KBM-7 (cell line): Measurements from ENCODE around the gene CPNE5.

Experiments used
- DNase-seq: peaks from one replicate; pipeline ENCODE4 v3.0.0-alpha.2; 2015
- in situ Hi-C: fragments of 300-500 bp; cut with MboI; formaldehyde crosslinking; loops from 2 replicates; pipeline ENCODE4 v1.14.3; 2020; ENCODE audit warnings: low sequenced_read_pairs, low pct_unique_long_range_greater_than_20kb, mixed read lengths

Gene CPNE5

GRCh38 chr6:36700071-36700812, 139.0 kb downstream of the CPNE5 start:
- in situ Hi-C loops, result no loop called here

DNA sequence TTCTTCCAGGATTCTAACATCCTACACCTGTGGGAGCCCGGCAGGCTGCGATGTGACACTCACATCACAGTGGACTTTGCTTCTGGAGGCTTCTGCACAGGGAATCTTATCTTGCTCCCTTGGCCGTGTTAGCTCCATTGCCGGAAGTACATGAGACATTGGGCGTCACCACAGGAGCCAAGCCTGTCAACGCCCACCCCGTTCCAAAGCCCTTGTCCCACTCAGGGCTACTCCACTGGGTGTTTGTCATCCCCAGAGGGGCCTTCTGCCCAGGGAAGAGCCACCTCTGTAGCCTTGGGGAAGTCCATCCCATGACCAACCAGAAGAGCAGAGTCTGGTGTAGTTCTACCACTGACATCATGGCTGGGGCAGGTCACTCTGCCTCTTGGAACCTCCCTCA, 139.9 kb downstream of the CPNE5 start:
- in situ Hi-C loops, result no loop called here
- no peak for DNase-seq

More at GRCh38 chr6:36700071-36700812, 139.0 kb downstream of the CPNE5 start:
- DNase-seq, result no peak

DNA sequence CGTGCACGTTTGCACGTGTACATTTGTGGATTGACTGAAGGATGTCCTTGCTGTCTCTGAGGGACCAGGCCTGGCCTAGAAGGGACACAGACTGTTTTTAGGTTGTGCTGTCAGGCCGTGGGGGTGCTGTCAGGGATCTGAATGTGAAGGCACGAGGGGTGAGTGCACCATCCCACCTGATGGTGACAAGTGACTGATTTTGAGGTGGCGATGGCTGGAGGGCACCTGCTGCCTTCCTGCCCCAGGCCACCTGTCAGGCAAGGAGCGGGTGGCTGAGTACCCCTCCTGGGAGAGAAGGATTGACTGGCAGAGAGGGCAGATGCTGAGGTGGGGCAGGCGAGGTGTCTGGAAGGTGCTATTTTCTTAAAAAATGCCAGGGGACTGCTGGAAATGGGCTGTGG, 140.4 kb downstream of the CPNE5 start:
- DNase-seq, result no peak
- in situ Hi-C loops, result no loop called here

DNA sequence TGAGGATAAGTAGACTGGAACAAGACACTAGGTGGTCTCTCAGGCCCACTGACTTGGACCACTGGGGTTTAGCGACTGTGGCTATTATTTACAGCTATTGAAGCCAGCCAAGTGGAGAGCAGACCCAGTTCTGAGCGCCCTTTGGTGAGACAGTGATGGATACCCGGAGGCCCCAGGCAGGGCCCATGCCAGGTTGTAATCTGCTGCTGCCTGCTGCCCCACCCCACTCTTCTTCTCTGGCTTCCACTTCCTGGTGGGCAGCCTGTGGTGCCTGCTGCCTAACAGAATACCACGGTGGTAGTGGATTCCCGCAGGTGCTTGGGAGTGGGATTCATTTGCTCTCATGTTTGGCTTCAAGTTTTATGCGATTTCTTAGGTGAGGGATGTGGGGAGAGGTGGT, 141.0 kb downstream of the CPNE5 start:
- no peak for DNase-seq
- in situ Hi-C loops, result no loop called here

DNA sequence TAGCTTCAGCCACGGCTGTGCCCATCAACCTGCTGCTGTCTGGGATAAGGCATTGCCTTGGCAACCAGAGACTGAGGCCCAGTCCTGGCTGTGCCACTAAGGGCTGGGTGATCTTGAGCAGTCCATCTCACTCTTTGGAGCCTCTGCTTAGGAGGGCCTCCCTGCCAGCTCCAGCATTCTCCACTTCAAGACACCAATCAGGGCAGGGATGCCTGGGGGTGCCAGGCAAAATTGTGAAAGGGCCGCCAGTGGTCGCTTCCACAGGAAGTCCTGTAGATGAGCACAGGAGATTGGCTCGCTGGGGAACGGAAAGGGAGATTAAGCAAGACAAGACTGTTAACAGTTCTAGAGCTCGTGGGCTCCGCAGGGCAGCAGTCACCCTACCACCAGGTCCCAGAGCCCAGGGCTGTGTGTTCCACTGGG, 141.8 kb downstream of the CPNE5 start, which contains the start of gene RAB44:
TSS of gene RAB44 (plus strand) at position 346 of the 423 bp plus-strand sequence. CDS start 6,410 bp downstream, outside the sequence.
- in situ Hi-C loops, result no loop called here
- DNase-seq, result peak; percentile 78

DNA sequence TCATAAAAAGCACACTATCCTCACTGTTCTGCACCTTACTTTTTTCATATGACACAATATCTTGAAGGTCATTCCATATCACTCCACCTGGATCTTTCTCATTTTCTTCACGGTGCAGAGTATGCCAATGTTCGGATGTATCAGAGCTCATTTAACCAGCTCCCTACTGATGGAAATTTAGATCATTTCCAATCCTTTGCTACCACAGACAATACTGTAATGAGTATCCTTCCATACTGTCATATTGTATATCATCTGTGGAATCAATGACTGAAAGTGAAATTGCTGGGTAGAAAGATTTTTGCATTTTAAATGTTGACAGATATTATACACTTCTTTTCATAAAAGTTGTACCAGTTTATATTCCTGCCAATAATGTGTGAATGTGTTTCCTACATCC, 143.8 kb downstream of the CPNE5 start:
- in situ Hi-C loops, result no loop called here
- DNase-seq, result no peak

DNA sequence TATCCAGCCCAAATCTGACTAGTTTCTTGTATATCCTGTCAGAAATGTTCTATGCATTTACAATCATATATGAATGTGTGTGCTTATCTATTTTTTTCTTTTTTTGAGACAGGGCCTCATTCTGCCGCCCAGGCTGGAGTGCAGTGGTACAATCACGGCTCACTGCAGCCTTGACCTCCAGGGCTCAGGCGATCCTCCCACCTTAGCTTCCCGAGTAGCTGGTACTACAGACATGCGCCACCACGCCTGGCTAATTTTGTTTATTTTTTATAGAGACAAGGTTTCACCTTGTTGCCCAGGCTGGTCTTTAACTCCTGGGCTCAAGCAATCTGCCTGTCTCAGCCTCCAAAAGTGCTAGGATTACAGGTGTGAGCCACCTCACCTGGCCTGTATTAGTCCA, 144.6 kb downstream of the CPNE5 start:
- no peak for DNase-seq
- in situ Hi-C loops, result no loop called here

GRCh38 chr6:36692861-36693702, 146.2 kb downstream of the CPNE5 start:
- DNase-seq, result no peak
- in situ Hi-C loops, result no loop called here

- peak; percentile 88 for DNase-seq
- in situ Hi-C loops, result no loop called here
Observed at GRCh38 chr6:36692220-36692619, 147.0 kb downstream of the CPNE5 start.

DNA sequence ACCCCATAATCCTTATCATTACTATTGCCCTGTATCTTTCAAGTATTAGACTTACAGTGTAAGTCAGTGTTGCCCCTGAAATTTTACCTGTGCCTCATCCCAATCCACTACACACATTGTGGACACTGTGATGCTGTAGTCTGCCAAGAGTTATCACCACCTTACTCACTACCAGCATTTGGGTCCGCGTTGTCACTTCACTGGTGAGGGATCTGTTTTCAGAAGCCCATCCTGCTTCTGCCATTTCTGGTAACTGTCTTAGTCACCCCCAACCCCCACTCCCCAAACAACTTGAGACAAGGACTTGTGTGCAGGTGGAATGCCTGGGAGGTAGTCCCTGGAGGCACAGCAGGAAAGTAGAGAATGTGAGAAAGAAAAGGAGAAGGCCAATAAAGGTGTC, 147.6 kb downstream of the CPNE5 start:
- no peak for DNase-seq
- in situ Hi-C loops, result no loop called here

DNA sequence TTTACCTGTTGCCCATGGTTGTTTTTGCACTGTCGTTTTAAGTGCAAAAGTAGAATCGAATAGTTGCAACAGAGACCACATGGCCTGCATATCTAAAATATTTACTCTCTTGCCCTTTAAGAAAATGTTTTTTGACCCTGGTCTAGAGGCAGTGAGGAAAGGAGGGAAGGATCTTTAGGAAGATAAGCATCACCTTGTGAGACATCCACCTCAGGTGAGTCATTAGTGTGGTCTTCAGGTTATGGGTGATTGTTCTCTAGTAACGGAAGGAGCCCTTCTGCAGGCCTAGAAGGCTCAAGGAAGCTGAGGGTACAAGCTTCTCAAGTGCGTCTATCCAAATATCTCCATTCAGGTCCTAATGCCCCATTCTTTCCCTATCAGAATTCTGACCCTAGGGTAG, 148.2 kb downstream of the CPNE5 start:
- in situ Hi-C loops, result no loop called here
- no peak for DNase-seq
